ENCODE measurements around the gene HERC4.
A peak's percentile ranks its signal among the peaks of the same experiment; 100 is the strongest.
"Not testable (repeated sequence)": the region's sequence is repeated elsewhere in the genome, so short reads cannot be mapped to it uniquely, and the experiment has no call there.

Gene HERC4

GRCh38 chr10:67912331-67912946 is 162.6 kb downstream of the HERC4 start:
- Histone ChIP-seq H3K9me3 (ENCODE audit: control insufficient read depth, low read depth, low read length) (no peaks in the 10 kb centered on the region), H3K4me3 (ENCODE audit: low read length) (no peak overlapping the region), H3K4me1 (ENCODE audit: control insufficient read depth, low read depth, low read length) (no peaks in the 10 kb centered on the region), H3K27me3 (ENCODE audit: control insufficient read depth, insufficient read depth, low read length) (no peaks in the 10 kb centered on the region), H3K9ac (ENCODE audit: low read length) (no peak overlapping the region), H3K27ac (ENCODE audit: low read length) (no peak overlapping the region), H3K36me3 (ENCODE audit: control insufficient read depth, low read depth, low read length) (peaks cover 93% of the 10 kb centered on the region)

GRCh38 chr10:67903581-67903980 is 171.5 kb downstream of the HERC4 start:
- Histone ChIP-seq H3K27ac (ENCODE audit: low read length) (no peak overlapping the region), H3K9ac (ENCODE audit: low read length) (no peak overlapping the region), H3K9me3 (ENCODE audit: control insufficient read depth, low read depth, low read length) (no peaks in the 10 kb centered on the region), H3K27me3 (ENCODE audit: control insufficient read depth, insufficient read depth, low read length) (no peaks in the 10 kb centered on the region), H3K36me3 (ENCODE audit: control insufficient read depth, low read depth, low read length) (peaks cover 70% of the 10 kb centered on the region), H3K4me1 (ENCODE audit: control insufficient read depth, low read depth, low read length) (no peaks in the 10 kb centered on the region), H3K4me3 (ENCODE audit: low read length) (no peak overlapping the region)

GRCh38 chr10:67893637-67894036 is 181.4 kb downstream of the HERC4 start:
- Histone ChIP-seq H3K9ac (ENCODE audit: low read length) (no peak overlapping the region), H3K4me1 (ENCODE audit: control insufficient read depth, low read depth, low read length) (no peaks in the 10 kb centered on the region), H3K27me3 (ENCODE audit: control insufficient read depth, insufficient read depth, low read length) (no peaks in the 10 kb centered on the region), H3K36me3 (ENCODE audit: control insufficient read depth, low read depth, low read length) (peaks cover 87% of the 10 kb centered on the region), H3K9me3 (ENCODE audit: control insufficient read depth, low read depth, low read length) (no peaks in the 10 kb centered on the region), H3K27ac (ENCODE audit: low read length) (no peak overlapping the region), H3K4me3 (ENCODE audit: low read length) (no peak overlapping the region)

- Histone ChIP-seq H3K9ac (ENCODE audit: low read length) (peak overlapping the region; percentile 84), H3K27ac (ENCODE audit: low read length) (no peak overlapping the region), H3K4me3 (ENCODE audit: low read length) (peak overlapping the region; percentile 99), H3K27me3 (ENCODE audit: control insufficient read depth, insufficient read depth, low read length) (no peaks in the 10 kb centered on the region), H3K4me1 (ENCODE audit: control insufficient read depth, low read depth, low read length) (no peaks in the 10 kb centered on the region), H3K36me3 (ENCODE audit: control insufficient read depth, low read depth, low read length) (peaks cover 35% of the 10 kb centered on the region), H3K9me3 (ENCODE audit: control insufficient read depth, low read depth, low read length) (no peaks in the 10 kb centered on the region)
These were observed 190.0 kb downstream of the HERC4 start for GRCh38 chr10:67884842-67885670.

- Histone ChIP-seq H3K27me3 (ENCODE audit: control insufficient read depth, insufficient read depth, low read length) (no peaks in the 10 kb centered on the region), H3K9me3 (ENCODE audit: control insufficient read depth, low read depth, low read length) (no peaks in the 10 kb centered on the region), H3K4me1 (ENCODE audit: control insufficient read depth, low read depth, low read length) (no peaks in the 10 kb centered on the region), H3K9ac (ENCODE audit: low read length) (peak within 1 kb of the TSS; percentile 84), H3K4me3 (ENCODE audit: low read length) (peak within 1 kb of the TSS; percentile 99), H3K36me3 (ENCODE audit: control insufficient read depth, low read depth, low read length) (peaks cover 29% of the 10 kb centered on the region), H3K27ac (ENCODE audit: low read length) (peak within 1 kb of the TSS; percentile 33)
These were observed 190.7 kb downstream of the HERC4 start, which contains the start of gene SIRT1 for GRCh38 chr10:67884313-67884841. Gene SIRT1, plus strand, starts transcription at chr10:67884656. Its CDS starts 66 bp downstream, at chr10:67884722.

- Histone ChIP-seq H3K36me3 (ENCODE audit: control insufficient read depth, low read depth, low read length) (peaks cover 23% of the 10 kb centered on the region), H3K27ac (ENCODE audit: low read length) (peak overlapping the region; percentile 33), H3K27me3 (ENCODE audit: control insufficient read depth, insufficient read depth, low read length) (no peaks in the 10 kb centered on the region), H3K4me1 (ENCODE audit: control insufficient read depth, low read depth, low read length) (no peaks in the 10 kb centered on the region), H3K4me3 (ENCODE audit: low read length) (peak overlapping the region; percentile 99), H3K9me3 (ENCODE audit: control insufficient read depth, low read depth, low read length) (no peaks in the 10 kb centered on the region), H3K9ac (ENCODE audit: low read length) (peak overlapping the region; percentile 62)
These were observed 191.3 kb downstream of the HERC4 start for GRCh38 chr10:67883710-67884312.

GRCh38 chr10:67878133-67878532 is 196.9 kb downstream of the HERC4 start:
- Histone ChIP-seq H3K36me3 (ENCODE audit: control insufficient read depth, low read depth, low read length) (no peaks in the 10 kb centered on the region), H3K27ac (ENCODE audit: low read length) (no peak overlapping the region), H3K4me3 (ENCODE audit: low read length) (no peak overlapping the region), H3K27me3 (ENCODE audit: control insufficient read depth, insufficient read depth, low read length) (no peaks in the 10 kb centered on the region), H3K9ac (ENCODE audit: low read length) (no peak overlapping the region), H3K9me3 (ENCODE audit: control insufficient read depth, low read depth, low read length) (no peaks in the 10 kb centered on the region), H3K4me1 (ENCODE audit: control insufficient read depth, low read depth, low read length) (peaks cover 3% of the 10 kb centered on the region)

GRCh38 chr10:67877421-67877820 is 197.7 kb downstream of the HERC4 start:
- not testable (repeated sequence) for H3K27me3 ChIP-seq (ENCODE audit: control insufficient read depth, insufficient read depth, low read length)

GRCh38 chr10:67875340-67876238 is 199.5 kb downstream of the HERC4 start:
- H3K4me1 ChIP-seq (ENCODE audit: control insufficient read depth, low read depth, low read length): peaks cover 3% of the 10 kb centered on the region
- H3K9ac ChIP-seq (ENCODE audit: low read length): no peak overlapping the region
- no peak overlapping the region for H3K4me3 ChIP-seq (ENCODE audit: low read length)
- no peaks in the 10 kb centered on the region for H3K36me3 ChIP-seq (ENCODE audit: control insufficient read depth, low read depth, low read length)
- no peaks in the 10 kb centered on the region for H3K27me3 ChIP-seq (ENCODE audit: control insufficient read depth, insufficient read depth, low read length)
- no peak overlapping the region for H3K27ac ChIP-seq (ENCODE audit: low read length)
- no peaks in the 10 kb centered on the region for H3K9me3 ChIP-seq (ENCODE audit: control insufficient read depth, low read depth, low read length)

More at GRCh38 chr10:67877421-67877820, 197.7 kb downstream of the HERC4 start:
- not testable (repeated sequence) for H3K4me3 ChIP-seq (ENCODE audit: low read length); H3K27ac ChIP-seq (ENCODE audit: low read length); H3K9ac ChIP-seq (ENCODE audit: low read length); H3K9me3 ChIP-seq (ENCODE audit: control insufficient read depth, low read depth, low read length); H3K36me3 ChIP-seq (ENCODE audit: control insufficient read depth, low read depth, low read length); H3K4me1 ChIP-seq (ENCODE audit: control insufficient read depth, low read depth, low read length)
